Measurements from ENCODE around the gene RABAC1.
"Not testable (repeated sequence)": the region's sequence is repeated elsewhere in the genome, so short reads cannot be mapped to it uniquely, and the experiment has no call there.

Gene RABAC1

GRCh38 chr19:41915776-41916414 is 43.2 kb downstream of the RABAC1 start:
- no peak for DNase-seq (ENCODE audit: low read depth in 2 of 2)

GRCh38 chr19:41915021-41915775 is 43.9 kb downstream of the RABAC1 start:
- DNase-seq (ENCODE audit: low read depth in 2 of 2), result no peak

- DNase-seq (ENCODE audit: low read depth in 2 of 2), result not testable (repeated sequence)
Observed at GRCh38 chr19:41914424-41914834, 44.7 kb downstream of the RABAC1 start.

GRCh38 chr19:41913538-41914423 is 45.3 kb downstream of the RABAC1 start:
- no peak for DNase-seq (ENCODE audit: low read depth in 2 of 2)

GRCh38 chr19:41912899-41913537 is 46.1 kb downstream of the RABAC1 start:
- DNase-seq (ENCODE audit: low read depth in 2 of 2), result no peak

- no peak for DNase-seq (ENCODE audit: low read depth in 2 of 2)
Observed at GRCh38 chr19:41911889-41912731, 47.0 kb downstream of the RABAC1 start.

- no peak for DNase-seq (ENCODE audit: low read depth in 2 of 2)
Observed at GRCh38 chr19:41910992-41911888, 47.9 kb downstream of the RABAC1 start.

- DNase-seq (ENCODE audit: low read depth in 2 of 2), result no peak
Observed at GRCh38 chr19:41910240-41910991, 48.7 kb downstream of the RABAC1 start.

GRCh38 chr19:41909706-41910105 is 49.4 kb downstream of the RABAC1 start:
- no peak for DNase-seq (ENCODE audit: low read depth in 2 of 2)

- DNase-seq (ENCODE audit: low read depth in 2 of 2), result no peak
Observed at GRCh38 chr19:41908724-41909464, 50.2 kb downstream of the RABAC1 start.

GRCh38 chr19:41907994-41908615 is 51.0 kb downstream of the RABAC1 start:
- no peak for DNase-seq (ENCODE audit: low read depth in 2 of 2)

- DNase-seq (ENCODE audit: low read depth in 2 of 2), result no peak
Observed at GRCh38 chr19:41906916-41907680, 52.0 kb downstream of the RABAC1 start.
